GM21529 (cell line): ENCODE data around the gene MPPED2.
"Not testable (repeated sequence)": the region's sequence is repeated elsewhere in the genome, so short reads cannot be mapped to it uniquely, and the experiment has no call there.

Source experiments
- ATAC-seq: cut with Tn5 transposase; IDR thresholded peaks from one replicate; pipeline ENCODE4 v1.9.1; 2021; ENCODE audit not compliant: unreplicated experiment

MPPED2 gene

GRCh38 chr11:30579415-30580175, 6.6 kb downstream of the MPPED2 start:
- ATAC-seq = no peak

DNA sequence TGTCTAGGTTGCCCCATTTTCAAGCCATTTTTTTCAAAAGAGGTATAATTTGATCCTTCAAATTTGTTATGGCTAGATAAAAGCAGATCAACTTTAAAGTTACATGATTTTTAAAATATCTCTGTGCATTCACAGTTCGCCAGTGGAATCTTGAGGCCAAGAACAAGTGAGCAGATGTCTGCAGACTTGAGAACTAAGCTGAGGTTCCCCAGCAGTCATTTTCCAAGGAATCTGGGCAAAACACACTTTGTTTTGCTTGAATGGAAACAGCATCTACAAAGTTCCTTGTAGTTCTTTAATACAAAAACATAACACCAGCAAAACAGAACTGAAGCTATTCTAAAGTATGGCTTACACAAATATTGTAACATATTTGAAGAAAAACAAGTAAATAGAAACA, 7.7 kb downstream of the MPPED2 start:
- no peak for ATAC-seq

- ATAC-seq = no peak
Measured at GRCh38 chr11:30573951-30574350, 12.2 kb downstream of the MPPED2 start.

GRCh38 chr11:30568931-30569330, 17.2 kb downstream of the MPPED2 start:
- ATAC-seq = no peak

- ATAC-seq = no peak
Measured at GRCh38 chr11:30567644-30568043, 18.5 kb downstream of the MPPED2 start.

- no peak for ATAC-seq
Measured at GRCh38 chr11:30567120-30567519, 19.0 kb downstream of the MPPED2 start.

GRCh38 chr11:30566482-30566881, 19.7 kb downstream of the MPPED2 start:
- no peak for ATAC-seq

GRCh38 chr11:30565027-30565426, 21.1 kb downstream of the MPPED2 start:
- no peak for ATAC-seq

DNA sequence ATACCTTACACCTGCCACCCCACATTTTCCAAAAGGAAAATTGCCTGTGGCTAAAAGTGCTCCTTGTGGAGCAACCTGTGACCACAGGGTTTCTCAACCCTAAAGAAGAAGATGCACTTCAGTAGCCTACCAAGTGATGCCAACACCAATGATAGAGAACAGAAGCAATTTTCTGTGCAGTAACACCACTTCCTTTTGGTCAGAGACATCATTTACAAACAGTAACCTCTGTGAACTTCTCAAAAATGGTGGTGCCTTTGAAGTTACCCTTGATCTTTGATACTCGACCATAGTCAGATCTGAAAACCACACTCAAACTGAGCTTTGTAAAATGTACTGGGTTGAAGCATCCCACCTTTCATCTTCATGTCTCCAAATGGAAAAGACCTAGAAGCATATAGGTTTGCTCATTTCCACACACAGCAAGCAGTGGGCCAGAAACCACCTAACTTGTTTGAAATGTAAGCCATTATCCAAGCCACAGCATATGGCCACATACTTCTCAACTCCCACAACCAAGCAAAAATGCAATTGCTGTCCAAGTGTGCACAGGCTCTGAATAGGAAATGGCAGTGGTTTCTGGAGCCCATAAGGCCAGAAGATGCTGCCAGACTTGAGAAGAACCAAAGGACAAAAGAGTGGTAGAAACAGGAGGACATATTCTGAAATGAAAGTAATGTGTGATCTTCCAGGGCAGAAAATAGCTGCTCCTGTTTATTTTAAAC, 24.3 kb downstream of the MPPED2 start:
- no peak for ATAC-seq

DNA sequence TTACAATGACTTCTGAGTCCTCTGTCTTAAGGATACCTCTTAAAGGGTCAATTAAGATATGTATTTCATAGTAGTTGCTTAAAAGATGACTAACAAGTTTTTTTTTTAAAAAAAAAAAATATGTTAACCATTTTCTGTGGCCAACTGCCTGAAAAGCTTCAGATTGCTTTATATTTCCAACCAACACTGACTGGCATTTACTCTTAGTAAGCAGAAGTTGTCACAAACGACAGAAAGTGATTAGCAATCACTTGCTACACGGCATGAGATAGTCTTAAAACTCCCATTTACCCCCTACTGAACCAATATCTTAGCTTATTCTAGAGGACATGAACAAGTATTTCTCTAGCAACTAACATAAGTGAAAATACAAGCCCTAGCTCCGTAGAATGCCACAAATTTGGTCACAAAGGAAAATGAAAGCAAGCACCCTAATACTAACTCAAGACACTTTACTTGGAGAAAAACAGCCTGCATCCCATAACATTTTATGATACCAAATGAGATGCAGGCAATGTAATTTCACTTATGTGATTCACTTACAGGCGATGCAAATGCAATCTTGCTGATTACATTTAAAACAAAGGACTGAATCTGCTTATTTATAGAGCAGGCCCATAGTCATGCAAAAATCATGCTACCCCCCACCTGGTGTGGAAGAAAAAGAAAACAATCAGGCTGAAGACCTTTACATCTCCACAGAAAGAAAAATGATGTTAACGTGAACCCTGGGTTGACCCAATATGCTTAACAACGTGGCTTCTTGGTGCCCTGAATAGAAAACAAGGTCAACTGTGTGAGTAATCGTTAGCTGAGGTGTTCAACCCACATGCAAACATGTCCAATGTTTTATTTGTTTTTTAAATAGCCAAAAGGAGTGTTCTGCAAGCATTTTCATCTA, 25.7 kb downstream of the MPPED2 start:
- no peak for ATAC-seq

GRCh38 chr11:30559004-30559403, 27.1 kb downstream of the MPPED2 start:
- no peak for ATAC-seq

DNA sequence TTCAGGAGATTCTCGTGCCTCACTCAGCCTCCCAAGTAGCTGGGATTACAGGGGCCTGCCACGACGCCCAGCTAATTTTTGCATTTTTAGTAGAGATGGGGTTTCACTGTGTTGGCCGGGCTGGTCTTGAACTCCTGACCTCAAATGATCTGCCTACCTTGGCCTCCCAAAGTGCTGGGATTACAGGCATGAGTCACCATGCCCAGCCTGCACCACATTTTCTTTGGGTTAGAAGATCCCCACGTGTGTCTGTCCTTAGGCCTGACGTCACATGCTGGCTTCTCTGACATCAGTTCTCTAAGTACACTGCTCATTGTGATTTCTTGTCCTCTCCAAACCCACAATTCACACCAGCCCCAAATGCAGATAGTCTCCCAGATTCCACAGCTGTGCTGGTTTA, 31.6 kb downstream of the MPPED2 start:
- ATAC-seq = not testable (repeated sequence)

DNA sequence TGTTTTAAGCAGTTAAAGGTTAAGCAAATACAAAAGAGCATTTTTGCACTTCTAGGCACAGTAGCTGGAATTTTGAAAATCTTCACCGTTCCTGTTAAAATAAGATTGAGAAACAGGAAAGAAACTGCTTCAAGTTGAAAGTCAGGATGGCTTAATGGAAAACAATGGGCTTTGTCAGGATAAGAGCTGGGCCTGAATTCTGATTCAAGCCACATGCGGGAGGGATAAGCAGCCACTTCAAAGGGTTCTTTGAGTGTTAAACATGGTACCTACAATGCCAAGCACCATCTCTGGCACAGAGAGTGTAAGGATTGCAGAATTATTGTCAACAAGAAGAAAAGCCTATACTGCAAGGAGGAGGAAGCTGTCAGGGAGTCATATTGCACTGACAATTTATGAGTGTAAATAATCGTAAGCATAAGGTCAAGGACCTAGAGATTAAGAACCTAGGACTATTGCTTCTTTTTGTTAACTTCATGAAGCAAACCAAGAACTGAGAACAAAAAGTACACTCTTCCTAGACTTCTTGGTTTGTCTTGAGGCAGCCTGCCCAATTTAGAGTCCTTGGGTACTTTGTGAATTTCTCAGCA, 32.5 kb downstream of the MPPED2 start:
- ATAC-seq = no peak

DNA sequence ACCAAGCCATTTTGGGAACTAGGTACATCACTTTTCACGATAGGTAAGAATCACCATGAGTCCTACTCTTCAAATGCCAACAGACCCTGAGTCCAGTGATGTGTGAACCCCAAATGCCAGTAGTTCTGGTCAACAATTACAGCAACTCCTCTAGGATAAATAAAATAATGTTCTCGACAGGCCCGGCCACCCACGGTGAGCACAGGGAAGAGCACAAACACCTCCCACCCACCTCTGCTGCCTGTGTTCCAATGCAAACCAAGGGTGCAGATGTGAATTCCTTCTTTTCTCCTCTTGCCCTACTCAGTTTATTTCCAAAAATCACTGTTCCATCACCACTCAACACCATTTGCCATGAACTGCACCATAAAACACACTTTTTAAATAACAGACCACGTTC, 33.3 kb downstream of the MPPED2 start:
- ATAC-seq = no peak

GRCh38 chr11:30550022-30550542, 36.1 kb downstream of the MPPED2 start:
- no peak for ATAC-seq

DNA sequence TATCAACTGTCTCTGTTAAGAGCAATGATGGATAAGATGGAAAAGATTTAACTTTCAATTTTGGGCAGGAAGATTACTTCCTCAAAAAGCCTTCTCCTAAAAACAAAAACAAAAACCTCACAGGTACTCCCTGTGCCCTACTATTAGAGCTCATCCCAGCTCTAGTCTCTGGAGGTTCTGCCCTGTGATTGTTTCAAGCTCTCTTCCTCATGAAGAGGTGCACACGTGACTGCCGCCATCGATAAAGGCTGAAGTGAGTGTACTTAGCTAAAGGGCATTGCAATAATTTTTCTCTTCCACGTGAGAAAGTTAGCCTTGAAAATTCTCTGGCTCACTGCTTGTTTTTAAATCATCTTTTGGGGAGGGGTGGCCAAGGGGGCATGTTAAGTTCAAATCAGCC, 36.6 kb downstream of the MPPED2 start:
- no peak for ATAC-seq

DNA sequence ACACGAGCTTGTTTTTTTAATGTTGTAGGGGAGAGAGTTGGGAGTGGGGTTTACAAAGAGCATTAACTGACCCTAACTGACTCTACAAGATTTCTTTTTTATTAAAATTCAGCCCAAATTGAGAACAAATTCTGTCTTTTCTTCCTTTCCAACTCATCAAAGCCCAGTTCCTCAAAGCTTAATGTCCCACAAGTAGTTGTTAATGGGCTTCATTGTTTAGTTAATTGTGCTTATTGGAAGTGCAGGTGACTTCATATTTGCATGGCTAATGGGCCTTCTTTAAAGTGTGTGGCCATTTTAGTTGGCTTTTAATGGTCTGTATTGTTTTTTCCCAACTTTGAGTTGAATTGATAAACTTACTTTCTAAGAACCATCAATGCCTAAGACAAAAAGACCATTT, 39.8 kb downstream of the MPPED2 start:
- ATAC-seq = no peak

DNA sequence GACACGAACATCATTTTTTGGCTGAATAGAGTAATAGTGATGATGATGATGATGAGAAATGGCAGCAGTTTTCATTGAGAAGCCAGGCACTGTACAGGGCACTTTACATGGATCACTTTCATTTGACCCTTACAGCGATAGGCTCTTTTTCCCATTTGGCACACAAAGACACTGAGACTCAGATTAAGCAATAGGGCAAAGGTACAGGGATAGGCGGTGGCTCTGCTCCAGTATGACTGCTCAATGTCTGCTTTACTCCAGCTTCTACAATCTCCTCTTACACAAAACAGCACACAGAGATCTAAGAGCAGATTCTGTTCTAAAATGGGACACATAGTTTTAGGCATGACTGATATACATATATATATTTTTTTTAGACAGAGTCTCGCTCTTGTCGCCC, 40.6 kb downstream of the MPPED2 start:
- no peak for ATAC-seq

GRCh38 chr11:30543066-30543465, 43.1 kb downstream of the MPPED2 start:
- ATAC-seq = no peak

DNA sequence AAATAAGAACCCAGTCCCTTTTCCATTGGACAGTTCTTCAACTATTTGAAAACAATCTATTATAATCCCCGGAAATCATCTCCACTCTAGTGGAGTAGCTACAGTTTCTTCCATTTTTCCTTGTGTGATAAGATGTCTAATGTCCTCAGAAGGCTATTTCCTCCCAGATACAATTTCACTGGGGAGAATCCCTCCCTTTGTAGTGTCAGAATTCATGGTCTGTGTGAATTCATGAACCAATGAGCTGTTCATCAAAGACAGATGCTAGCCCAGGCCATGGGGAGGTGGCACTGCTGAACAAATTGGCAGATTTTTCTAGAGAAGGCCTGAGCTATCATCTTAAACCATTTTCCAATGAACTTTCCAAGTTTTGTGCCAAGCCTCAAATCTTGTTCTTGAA, 45.4 kb downstream of the MPPED2 start:
- ATAC-seq = no peak

DNA sequence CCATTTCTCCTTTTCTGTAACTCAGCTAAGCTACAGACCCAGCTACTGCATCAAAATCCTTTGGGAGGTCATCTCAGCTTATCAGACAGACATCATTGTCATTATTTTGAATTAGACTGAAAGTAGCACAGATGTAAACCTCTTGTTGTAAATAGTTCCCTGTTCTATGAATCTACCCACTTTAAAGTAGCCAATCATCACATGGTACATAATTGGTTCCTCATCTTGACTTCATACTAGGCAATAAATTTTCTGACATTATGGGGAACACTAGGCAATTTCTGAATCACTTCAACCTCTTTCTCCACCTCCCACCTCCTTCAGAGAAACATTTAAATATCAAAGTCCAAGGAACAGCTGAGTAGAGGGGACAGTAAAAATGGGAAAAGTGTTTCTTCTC, 47.9 kb downstream of the MPPED2 start:
- no peak for ATAC-seq
